Thymus (tissue), 11 donors: ENCODE data around the gene KLF11. TPM values are rescaled to one million over a fixed set of nuclear protein-coding genes. Genes with fewer than 3 reads are reported as not detected.
"Not testable (repeated sequence)": the region's sequence is repeated elsewhere in the genome, so short reads cannot be mapped to it uniquely, and the experiment has no call there.

ENCODE experiments used
- DNase-seq, 9 donors: peaks; one replicate each; pipeline ENCODE4 v3.0.0-alpha.2; 2013; ENCODE audit warnings: low spot score in 9 of 9, low read depth in 6 of 9, missing footprints in 1 of 9
- H3K27ac ChIP-seq, 2 donors: one replicate each; pipeline ENCODE4 v1.5.1; 2013; ENCODE audit warnings: control low read depth in 1 of 2, low read depth in 1 of 2, low read length in 1 of 2, mild to moderate bottlenecking in 1 of 2, moderate library complexity in 1 of 2
- H3K27me3 ChIP-seq, 2 donors: one replicate each; pipeline ENCODE4 v1.5.1; 2013; ENCODE audit warnings: low read length in 1 of 2; ENCODE audit not compliant: control insufficient read depth in 2 of 2, insufficient read depth in 1 of 2
- H3K36me3 ChIP-seq, 2 donors: one replicate each; pipeline ENCODE4 v1.5.1; 2013; ENCODE audit warnings: low read length in 1 of 2, mild to moderate bottlenecking in 1 of 2, moderate library complexity in 1 of 2; ENCODE audit not compliant: control insufficient read depth in 2 of 2, insufficient read depth in 2 of 2
- H3K4me1 ChIP-seq, 2 donors: one replicate each; pipeline ENCODE4 v1.5.1; 2013; ENCODE audit warnings: low read length in 2 of 2; ENCODE audit not compliant: control insufficient read depth in 2 of 2, insufficient read depth in 2 of 2
- H3K4me3 ChIP-seq, 2 donors: one replicate each; pipeline ENCODE4 v1.5.1; 2013; ENCODE audit warnings: low read length in 2 of 2, control low read depth in 1 of 2, mild to moderate bottlenecking in 1 of 2
- H3K9me3 ChIP-seq, 2 donors: one replicate each; pipeline ENCODE4 v1.5.1; 2013; ENCODE audit warnings: low read length in 1 of 2, mild to moderate bottlenecking in 1 of 2; ENCODE audit not compliant: control insufficient read depth in 2 of 2, insufficient read depth in 1 of 2
- WGBS: extraction: QIAGEN DNeasy Blood & Tissue Kit; methylation state at CpG from one replicate; pipeline ENCODE4 v1.1.7; 2013; 5-methylcytosine and 5-hydroxymethylcytosine counted together
- polyA plus RNA-seq: library from polyadenylated mRNA; stranded (reverse); fragments of 200-250 nt; gene quantifications from one replicate; pipeline ENCODE4 v1.2.3, GENCODE V29; 2013
- total RNA-seq: library from RNA; stranded (reverse); fragments of 120-200 nt; gene quantifications from one replicate; pipeline ENCODE4 v1.2.4, GENCODE V29; 2013
- donor health status: healthy.

Gene KLF11
- total and polyA plus RNA-seq, 2 donors = 2.4 to 5.4 TPM

DNA sequence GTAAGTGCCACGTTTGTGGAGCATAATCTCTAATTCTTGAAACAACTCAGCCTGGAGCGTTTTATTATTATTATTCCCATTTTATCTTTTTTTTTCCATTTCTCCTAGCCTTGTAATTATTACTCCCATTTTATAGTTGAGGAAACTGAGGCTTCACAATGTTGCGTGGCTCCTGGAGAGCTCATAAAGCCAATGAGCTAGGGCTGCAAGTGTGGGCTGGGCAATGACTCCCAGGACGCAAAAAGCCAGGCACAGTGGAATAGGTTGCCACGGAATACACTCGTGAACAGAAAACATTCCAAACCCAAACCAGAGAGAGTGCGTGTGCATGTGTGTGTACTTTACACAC lies 13.5 kb upstream of the KLF11 start:
- no peak for DNase-seq
- WGBS = 82% methylated on average over 7 of the region's 7 CpGs
- no peak overlapping the region for H3K27ac ChIP-seq
- H3K4me1 ChIP-seq = peaks cover 0 to 17% of the 10 kb centered on the region in 2 donors
- H3K27me3 ChIP-seq = peaks cover 0 to 5% of the 10 kb centered on the region in 2 donors
- no peaks in the 10 kb centered on the region for H3K9me3 ChIP-seq
- H3K4me3 ChIP-seq = no peak overlapping the region
- H3K36me3 ChIP-seq = no peaks in the 10 kb centered on the region

DNA sequence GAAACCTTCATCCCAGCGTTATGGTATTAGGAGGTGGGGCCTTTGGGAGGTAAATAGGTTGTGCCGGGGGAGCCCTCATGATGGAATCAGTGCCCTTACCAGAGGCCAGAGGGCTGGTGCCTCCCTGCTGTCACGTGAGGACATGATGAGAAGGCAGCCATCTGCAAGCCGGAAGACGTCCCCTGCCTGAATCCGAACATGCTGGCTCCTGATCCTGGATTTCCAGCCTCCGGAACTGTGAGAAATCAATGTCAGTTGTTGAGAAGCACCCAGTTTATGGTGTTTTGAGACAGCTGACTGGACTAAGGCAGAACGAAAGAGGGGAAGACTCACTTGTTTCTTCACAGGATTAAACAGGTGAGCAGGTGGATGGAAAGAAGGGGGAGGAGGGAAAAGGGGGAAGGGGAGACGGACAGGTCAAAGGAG lies 13.0 kb upstream of the KLF11 start:
- DNase-seq = no peak
- H3K9me3 ChIP-seq = no peaks in the 10 kb centered on the region
- H3K4me3 ChIP-seq = no peak overlapping the region
- 91% methylated on average over 9 of the region's 9 CpGs for WGBS
- no peaks in the 10 kb centered on the region for H3K36me3 ChIP-seq
- H3K27ac ChIP-seq = no peak overlapping the region
- H3K27me3 ChIP-seq = peaks cover 0 to 5% of the 10 kb centered on the region in 2 donors
- peaks cover 0 to 17% of the 10 kb centered on the region in 2 donors for H3K4me1 ChIP-seq

DNA sequence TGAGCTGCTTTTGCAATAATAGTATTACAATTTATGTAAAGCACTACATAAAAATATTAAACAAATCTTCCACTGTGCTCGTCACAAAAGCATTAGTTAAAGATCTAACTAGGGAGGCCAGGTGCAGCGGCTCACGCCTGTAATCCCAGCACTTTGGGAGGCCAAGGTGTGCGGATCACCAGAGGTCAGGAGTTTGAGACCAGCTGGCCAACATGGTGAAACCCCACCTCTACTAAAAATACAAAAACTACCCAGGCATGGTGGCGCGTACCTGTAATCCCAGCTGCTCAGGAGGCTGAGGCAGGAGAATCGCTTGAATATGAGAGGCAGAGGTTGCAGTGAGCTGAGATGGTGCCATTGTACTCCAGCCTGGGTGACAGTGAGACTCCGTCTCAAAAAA lies 12.6 kb upstream of the KLF11 start:
- not testable (repeated sequence) for H3K36me3 ChIP-seq, H3K4me3 ChIP-seq, H3K27me3 ChIP-seq, H3K27ac ChIP-seq, DNase-seq, H3K9me3 ChIP-seq
- peaks cover 0 to 17% of the 10 kb centered on the region in 2 donors for H3K4me1 ChIP-seq
- 91% methylated on average over 8 of the region's 8 CpGs for WGBS

DNA sequence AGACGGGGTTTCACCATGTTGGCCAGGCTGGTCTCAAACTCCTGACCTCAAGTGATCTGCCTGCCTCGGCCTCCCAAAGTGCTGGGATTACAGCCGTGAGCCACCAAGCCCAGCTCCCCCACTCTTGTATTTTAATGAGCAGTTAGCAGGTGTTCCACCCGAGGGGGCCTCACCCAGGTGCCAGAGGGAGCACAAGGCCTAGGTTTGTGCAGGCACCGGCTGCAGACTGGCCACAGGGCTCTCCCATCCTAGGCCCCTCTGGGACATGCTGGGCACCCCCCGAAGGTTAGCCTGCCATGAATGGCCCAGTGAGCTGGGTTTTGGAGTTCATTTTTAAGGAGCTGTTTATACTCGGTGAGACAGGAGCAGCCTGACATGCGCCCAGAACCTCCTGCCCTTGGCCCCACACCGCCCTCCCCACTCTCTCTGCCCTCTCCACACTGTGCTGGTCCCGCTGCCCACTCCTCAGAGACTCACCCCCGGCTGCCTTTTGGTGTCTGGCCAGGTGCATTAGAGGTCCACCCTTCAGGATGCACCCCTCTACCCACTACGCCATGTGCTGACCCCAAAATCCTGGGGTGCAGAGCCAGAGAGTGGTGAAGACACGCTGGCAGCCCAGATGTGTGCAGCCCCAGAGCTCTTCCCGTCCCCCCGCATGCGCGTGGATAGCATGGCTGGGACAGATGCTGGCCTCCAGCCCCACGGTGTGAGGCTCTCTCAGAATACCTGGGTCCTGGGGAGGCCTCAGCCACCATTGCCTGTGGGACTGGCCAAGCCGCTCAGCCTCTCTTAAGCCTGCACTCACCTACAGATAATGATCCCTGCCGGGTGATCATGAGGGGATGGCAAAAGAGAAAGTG lies 11.2 kb upstream of the KLF11 start:
- Histone ChIP-seq H3K9me3 (no peaks in the 10 kb centered on the region), H3K27ac (no peak overlapping the region), H3K36me3 (no peaks in the 10 kb centered on the region), H3K4me1 (peaks cover 0 to 20% of the 10 kb centered on the region in 2 donors), H3K4me3 (no peak overlapping the region), H3K27me3 (peaks cover 0 to 11% of the 10 kb centered on the region in 2 donors)
- WGBS = 96% methylated on average over 20 of the region's 20 CpGs
- no peak for DNase-seq

DNA sequence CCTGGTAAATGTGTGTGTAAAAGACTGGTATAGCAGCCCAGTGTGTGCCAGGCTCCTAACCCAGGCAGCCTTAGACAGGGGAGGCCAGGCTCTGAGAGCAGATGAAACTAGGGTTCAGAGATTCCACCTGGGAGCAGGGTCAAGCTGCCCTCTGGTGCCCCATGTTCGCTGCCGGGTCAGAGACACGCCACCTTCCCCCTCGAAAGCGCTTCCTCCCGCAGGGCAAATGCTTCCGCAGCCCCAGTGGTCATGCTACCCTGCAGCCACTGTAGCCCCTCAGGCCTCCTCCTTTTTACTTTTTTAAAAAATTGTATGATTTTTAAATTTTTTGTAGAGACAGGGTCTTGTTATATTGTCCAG lies 10.6 kb upstream of the KLF11 start:
- H3K36me3 ChIP-seq = no peaks in the 10 kb centered on the region
- H3K27me3 ChIP-seq = peaks cover 0 to 11% of the 10 kb centered on the region in 2 donors
- no peak overlapping the region for H3K27ac ChIP-seq
- H3K4me1 ChIP-seq = peaks cover 0 to 20% of the 10 kb centered on the region in 2 donors
- H3K4me3 ChIP-seq = no peak overlapping the region
- H3K9me3 ChIP-seq = no peaks in the 10 kb centered on the region
- DNase-seq = no peak
- WGBS = 97% methylated on average over 7 of the region's 7 CpGs

DNA sequence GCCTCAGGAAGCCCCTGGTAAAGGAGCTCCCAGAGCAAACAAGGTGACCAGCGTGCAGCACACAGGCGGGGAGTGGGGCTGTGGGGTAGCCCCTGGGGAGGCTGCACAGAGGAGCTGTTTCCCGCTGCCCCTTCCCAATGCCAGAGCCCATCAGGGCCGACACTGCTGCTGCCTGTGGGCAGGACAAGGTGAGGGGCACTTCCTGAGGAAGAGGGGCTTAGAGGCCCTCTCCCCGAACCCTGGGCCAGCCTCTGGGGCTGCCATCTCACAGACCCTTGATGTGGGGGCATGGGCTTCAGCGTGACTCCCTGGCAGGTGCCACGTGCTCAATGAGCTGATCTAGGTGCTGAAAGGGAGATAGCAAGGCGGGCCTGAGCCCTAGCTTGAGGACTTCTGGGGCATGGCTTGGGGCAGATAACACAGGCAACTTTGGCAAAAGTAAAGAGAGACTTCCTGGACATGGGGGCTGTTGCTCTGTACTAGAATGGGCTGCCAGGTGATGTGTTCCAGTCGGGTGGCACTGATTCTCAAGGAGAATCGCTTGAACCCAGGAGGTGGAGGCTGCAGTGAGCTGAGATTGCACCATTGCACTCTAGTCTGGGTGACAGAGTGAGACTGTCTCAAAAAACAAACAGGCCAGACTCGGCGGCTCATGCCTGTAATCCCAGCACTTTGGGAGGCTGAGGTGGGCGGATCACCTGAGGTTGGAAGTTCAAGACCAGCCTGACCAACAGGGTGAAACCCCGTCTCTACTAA lies 9.9 kb upstream of the KLF11 start:
- H3K36me3 ChIP-seq = no peaks in the 10 kb centered on the region
- no peak overlapping the region for H3K27ac ChIP-seq
- peaks cover 0 to 20% of the 10 kb centered on the region in 2 donors for H3K4me1 ChIP-seq
- 93% methylated on average over 14 of the region's 14 CpGs for WGBS
- no peak overlapping the region for H3K4me3 ChIP-seq
- H3K9me3 ChIP-seq = no peaks in the 10 kb centered on the region
- H3K27me3 ChIP-seq = peaks cover 0 to 15% of the 10 kb centered on the region in 2 donors
- DNase-seq = no peak

DNA sequence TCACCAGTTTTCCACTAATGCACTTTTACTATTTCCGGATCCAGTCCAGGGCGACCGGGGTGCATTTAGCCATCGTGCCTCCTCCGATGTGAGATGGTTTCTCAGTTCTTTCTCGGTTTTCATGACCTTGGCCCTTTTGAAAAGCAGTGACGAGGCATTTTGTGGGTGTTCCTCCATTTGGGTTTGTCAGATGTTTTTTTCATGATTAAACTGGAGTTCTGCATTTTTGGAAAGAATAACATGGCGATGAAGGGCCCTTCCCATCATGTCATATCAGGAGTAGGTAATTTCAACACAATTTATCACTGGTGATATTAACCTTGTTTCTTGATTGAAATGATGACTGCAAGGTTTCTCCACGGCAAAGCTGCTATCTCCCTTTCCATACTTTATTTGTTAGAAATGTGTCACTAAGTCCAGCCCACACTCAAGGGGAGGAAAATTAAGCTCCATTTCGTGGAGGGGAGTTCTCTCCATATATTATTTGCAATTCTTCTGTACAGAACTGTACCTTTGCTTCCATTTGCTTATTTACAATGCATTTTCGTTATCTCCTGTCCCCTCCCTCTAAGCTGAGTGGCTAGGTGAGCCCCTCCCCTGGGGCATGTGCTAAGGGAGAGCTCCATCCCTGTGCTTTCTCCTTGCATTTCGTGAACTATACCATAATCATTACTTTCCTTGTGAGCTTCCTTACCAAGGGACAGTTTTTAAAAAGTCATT lies 8.9 kb upstream of the KLF11 start:
- 90% methylated on average over 12 of the region's 12 CpGs for WGBS
- no peaks in the 10 kb centered on the region for H3K9me3 ChIP-seq
- H3K4me1 ChIP-seq = peaks cover 0 to 9% of the 10 kb centered on the region in 2 donors
- H3K4me3 ChIP-seq = no peak overlapping the region
- peaks cover 0 to 10% of the 10 kb centered on the region in 2 donors for H3K27me3 ChIP-seq
- no peaks in the 10 kb centered on the region for H3K36me3 ChIP-seq
- DNase-seq = no peak
- no peak overlapping the region for H3K27ac ChIP-seq

DNA sequence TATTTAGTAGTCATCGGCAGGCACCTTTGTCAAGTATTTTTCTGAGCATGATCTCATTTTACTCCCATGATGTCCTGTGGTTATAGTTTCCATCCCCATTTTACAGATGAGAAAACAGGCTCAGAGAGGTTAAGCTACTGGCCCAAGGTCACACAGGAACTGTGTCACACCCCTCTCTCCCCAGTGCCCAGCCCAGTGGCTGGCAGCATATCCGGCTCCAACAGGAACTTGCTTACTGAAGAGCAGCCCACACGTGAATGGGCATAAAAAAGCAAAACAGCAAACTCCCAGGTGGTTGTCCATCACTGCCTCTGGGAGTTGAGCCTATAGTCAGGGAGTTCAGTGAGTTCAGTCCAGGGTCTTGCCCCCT lies 8.3 kb upstream of the KLF11 start:
- no peak for DNase-seq
- H3K9me3 ChIP-seq = no peaks in the 10 kb centered on the region
- H3K27ac ChIP-seq = no peak overlapping the region
- H3K27me3 ChIP-seq = peaks cover 0 to 15% of the 10 kb centered on the region in 2 donors
- no peaks in the 10 kb centered on the region for H3K36me3 ChIP-seq
- WGBS = 85% methylated on average over 3 of the region's 3 CpGs
- H3K4me3 ChIP-seq = no peak overlapping the region
- peaks cover 0 to 4% of the 10 kb centered on the region in 2 donors for H3K4me1 ChIP-seq

DNA sequence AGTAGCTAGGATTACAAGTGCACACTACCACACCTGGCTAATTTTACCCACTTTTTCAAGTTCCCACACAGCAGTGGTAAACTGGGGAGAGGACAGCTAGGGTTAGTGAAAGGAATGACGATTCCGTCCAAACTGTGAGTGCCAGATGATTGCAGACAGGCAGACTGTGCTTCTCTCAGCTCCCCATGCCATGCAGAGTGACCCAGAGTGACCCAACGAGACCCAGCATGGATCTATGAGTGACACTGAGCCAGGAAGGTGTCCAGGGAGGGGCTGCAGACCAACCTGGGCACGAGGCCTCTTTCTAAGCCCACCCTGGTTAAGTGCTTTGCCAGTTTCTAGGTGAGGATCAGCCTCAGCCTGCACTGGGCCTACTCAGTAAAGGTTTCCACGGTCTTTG lies 7.7 kb upstream of the KLF11 start:
- H3K36me3 ChIP-seq = no peaks in the 10 kb centered on the region
- WGBS = 79% methylated on average over 5 of the region's 5 CpGs
- no peak overlapping the region for H3K27ac ChIP-seq
- H3K4me1 ChIP-seq = peaks cover 0 to 3% of the 10 kb centered on the region in 2 donors
- peaks cover 0 to 20% of the 10 kb centered on the region in 2 donors for H3K27me3 ChIP-seq
- H3K4me3 ChIP-seq = no peak overlapping the region
- no peaks in the 10 kb centered on the region for H3K9me3 ChIP-seq
- DNase-seq = no peak
